GM21390 (cell line): ENCODE results near the gene TMEM87A.

Experiments used
- ATAC-seq: cut with Tn5 transposase; IDR thresholded peaks from one replicate; pipeline ENCODE4 v1.9.1; 2021; ENCODE audit not compliant: unreplicated experiment

TMEM87A gene

GRCh38 chr15:42166225-42166940 is 106.8 kb downstream of the TMEM87A start:
- no peak for ATAC-seq

DNA sequence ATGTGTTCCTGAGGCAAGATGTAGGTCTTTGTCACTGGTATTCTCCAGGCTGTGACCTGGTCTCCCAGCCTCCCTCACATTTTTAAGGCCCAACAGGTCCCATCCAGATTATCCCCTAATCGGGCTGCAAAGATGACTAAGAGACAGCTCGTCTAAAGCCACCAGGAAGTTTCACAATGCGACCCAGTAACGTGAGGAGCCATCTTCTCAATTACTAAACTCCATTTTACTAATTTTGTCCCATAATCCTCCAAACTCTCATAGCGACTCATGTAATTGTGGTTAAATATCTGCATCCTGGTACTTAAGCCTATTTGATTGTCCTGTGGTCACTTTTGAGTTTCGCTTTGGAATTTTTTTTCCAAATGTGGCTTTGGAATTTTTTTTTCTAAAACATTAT is 108.1 kb downstream of the TMEM87A start:
- no peak for ATAC-seq

DNA sequence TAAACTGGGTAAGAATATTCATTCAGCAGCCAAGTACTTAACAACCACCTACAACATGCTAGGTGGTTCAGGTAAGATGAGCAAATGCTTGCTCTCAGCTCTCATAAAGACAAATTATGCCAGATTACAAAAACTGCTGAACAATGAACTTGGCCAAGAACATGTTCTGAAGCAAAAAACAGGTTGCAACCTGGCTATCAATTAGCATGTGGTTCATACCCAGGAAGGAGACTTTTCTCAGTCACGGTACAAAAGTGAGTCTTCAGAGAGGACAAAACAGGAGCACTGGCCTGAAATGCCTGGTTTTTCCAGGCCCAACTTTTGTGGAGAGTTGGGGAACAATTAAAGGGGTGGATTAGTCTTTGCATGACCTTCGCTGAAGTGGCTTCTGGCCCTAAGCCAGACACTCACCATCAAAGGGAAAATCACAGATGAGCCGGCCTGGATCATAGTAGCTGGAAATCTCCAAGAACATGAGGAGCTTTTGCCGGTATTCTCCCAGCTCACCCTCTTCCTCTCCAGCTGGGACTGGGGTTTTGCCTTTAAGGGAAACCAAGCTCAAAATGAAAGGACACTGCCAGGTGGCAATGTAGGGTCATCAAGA is 109.2 kb downstream of the TMEM87A start:
- no peak for ATAC-seq

DNA sequence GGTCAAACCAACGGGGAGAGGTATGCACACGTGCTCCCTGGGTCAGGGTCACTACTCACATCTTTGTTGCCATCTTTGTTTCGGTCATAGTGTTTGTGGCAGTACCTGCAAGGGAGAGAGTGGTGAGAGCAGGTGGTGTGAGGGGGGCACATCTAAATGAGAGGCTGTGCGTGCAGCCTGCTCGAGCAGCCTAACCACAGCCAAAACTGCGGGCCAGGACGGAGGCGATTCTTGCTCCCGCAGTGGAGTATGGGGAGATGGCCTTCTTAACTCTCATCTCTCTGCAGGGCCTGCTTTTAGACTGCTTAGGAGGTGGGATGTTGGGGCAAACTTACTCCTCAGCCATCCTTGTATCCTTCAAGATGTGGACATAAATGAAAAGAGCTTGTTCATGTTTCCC is 109.9 kb downstream of the TMEM87A start:
- no peak for ATAC-seq
